SKM-1 treated with dmso at 0.1 percent for 144 hours (cell line): ENCODE data around the gene TMUB1.

Experiments used
- DNase-seq: peaks from one replicate; lab custom pipeline; 2025; ENCODE audit not compliant: unreplicated experiment; lab: John Stamatoyannopoulos, UW

The TMUB1 gene

DNA sequence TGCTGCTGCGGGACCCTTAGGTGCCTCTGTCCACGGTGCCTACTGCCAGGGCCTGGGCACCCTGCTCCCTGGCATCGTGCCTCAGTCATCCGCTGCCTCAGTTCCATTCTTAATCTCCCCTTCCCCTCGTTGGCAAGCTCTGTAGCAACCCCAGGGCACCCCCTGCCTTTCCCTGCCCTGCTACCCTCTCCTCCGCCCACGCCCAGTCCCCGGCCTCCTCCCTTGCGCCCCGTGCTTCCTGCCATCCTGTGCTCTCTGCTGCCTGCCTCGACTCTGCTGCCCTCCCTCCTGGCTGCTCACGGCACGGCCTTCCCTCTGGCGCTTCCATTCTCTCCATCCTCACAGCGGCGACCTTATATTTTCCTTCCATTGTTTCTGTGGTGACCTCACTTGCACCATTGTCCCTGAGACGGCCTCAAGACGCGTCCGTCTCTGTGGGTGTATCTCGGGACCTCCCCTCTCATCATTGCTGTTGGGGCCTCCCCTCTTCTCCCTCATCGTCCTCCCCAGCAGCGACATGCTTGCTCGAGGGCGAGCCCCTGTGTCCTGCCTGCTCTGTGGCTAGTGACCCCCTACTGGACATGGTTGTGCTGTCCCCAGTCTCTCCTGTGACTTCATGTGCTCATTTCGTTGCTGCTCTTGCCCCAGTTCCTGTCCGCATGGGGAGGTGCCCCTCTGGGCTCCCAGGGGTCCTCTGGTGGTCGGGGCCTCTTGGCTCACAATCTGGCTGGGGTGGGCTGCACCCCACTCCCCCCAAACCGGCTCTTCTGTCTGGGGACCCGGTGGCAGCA is 38.3 kb upstream of the TMUB1 start:
- DNase-seq, result no peak

DNA sequence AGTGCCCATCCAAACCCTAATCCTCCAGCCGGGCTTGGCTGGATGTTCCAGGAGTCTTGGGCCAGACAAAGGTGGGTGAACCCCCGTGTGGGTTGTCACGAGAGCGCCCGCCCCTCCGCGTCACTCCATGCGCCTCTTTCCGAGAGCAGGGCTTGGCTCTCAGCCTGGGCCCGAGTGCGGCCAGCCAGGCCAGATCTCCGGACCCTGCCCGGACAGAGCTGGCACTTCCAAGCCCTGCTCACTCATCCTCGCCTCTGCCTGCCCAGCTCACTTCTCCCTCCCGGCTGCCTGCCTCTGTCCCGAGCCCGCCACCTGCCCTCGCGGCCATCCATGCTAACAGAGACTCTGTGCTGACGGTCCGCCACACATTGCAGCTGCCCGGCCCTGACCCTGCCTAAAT is 37.6 kb upstream of the TMUB1 start:
- DNase-seq, result no peak

DNA sequence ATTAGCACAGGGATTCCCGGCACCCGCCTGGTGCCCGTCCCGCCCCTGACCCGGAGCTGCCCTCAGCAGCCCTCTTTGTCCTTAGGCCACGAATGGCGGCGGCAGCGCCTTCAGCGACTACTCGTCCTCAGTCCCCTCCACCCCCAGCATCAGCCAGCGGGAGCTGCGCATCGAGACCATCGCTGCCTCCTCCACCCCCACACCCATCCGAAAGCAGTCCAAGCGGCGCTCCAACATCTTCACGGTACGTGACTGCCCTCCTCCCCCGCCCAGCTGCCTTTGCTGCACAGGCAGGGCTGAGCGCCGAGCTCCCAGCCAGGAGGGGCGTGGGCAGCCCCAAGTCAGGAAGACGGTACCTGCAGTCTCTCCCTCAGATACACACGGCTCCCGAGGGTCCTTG is 36.6 kb upstream of the TMUB1 start:
- no peak for DNase-seq

DNA sequence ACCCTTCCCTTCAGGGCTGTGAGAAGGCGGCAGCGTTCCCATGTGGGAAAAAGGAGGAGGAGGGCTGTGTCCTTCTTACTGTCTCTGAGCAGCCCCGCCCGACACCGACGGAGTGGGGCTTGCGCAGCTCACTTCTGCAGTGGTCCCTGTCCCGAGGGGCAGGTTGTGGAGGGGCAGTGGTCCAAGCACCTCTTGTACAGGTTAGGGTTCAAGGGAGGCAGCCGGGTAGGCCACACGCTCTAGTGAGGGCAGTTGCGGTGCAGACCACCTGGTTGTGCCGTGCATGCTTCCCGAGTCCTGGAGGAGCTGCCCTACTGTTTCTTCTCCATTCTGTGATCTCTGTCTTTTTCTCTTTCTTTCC is 35.7 kb upstream of the TMUB1 start:
- no peak for DNase-seq

DNA sequence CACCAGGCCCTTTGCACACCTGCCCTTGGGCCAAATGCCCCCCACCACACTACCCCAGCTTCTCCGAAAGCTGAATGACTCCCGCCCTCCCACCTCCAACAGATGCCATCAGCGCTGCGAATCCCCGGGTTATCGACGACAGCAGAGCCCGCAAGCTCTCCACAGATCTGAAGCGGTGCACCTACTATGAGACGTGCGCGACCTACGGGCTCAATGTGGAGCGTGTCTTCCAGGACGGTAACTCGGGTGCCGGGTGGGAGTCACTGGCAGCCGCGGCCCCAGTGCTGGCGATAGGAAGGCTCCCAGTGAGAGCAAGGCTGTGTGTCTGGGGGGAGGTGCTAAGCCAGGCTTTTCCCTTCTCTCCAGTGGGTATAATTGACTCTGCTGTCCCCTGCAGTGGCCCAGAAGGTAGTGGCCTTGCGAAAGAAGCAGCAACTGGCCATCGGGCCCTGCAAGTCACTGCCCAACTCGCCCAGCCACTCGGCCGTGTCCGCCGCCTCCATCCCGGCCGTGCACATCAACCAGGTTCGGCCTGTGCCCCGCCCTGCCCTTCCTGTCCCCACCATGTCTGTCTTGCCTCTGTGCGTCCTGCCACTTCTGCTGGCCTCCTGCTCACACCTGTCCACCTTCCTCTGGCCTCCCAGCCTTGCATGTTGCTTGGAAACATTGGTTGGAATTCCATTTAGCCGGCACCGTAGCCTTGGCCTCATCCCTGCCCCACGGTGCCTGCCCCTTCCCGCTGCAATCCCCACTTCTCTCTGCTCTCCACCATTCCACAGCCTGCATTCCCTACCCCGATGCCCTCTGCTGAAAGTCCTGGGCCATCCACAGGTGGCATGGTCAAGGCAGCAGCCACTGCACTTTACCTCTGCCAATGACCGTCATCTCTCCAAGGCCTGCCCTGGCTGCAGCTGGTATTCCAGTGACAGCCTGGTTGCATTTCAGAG is 35.1 kb upstream of the TMUB1 start:
- DNase-seq, result no peak

DNA sequence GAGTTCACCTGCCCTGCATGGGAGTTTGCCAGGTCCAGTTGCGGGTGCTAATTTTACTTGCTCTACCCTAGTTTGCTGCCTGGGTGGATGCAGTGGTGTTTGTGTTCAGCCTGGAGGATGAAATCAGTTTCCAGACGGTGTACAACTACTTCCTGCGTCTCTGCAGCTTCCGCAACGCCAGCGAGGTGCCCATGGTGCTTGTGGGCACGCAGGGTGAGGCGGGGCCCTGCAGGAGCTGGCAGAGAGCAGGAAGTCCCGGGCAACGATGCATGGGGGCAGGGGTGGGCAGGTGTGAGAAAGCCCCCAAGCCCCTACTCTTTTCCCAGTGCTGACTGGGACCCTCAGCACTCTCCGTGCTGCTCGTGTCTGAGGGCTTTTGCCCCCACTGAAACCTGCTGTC is 34.3 kb upstream of the TMUB1 start:
- DNase-seq, result no peak

DNA sequence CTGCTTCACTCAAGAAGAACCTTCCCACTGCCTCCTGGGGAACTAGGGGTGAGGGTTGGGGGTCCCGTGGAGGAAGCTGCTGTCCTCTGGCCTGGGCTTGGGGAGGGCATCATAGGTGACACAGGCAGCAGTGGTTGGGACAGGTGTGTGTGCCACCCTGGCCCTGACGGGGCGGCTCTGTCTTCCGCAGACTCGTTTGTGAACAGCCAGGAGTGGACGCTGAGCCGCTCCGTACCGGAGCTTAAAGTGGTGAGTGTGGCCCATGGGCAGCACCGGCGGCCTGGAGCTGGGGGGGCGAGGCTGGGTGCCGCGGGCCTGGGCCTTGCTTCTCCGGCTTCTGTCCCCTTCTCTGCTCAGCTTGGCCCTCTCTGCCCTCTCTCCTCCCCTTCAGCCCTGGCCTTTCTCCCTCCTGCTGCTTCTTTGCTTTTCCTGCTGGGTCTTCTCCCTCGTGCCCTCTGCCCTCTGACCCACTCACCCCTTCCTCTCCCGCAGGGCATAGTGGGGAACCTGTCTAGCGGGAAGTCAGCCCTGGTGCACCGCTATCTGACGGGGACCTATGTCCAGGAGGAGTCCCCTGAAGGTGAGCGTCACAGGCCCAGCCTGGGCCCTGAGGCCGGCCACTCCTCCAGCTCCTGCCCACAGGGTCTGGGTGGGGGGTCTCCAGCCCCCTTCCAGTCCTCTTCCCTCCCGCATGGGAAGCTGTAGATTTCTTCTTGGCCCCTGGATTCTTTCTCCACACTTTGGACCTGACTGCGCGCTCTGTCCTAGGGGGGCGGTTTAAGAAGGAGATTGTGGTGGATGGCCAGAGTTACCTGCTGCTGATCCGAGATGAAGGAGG is 33.5 kb upstream of the TMUB1 start:
- DNase-seq, result no peak

DNA sequence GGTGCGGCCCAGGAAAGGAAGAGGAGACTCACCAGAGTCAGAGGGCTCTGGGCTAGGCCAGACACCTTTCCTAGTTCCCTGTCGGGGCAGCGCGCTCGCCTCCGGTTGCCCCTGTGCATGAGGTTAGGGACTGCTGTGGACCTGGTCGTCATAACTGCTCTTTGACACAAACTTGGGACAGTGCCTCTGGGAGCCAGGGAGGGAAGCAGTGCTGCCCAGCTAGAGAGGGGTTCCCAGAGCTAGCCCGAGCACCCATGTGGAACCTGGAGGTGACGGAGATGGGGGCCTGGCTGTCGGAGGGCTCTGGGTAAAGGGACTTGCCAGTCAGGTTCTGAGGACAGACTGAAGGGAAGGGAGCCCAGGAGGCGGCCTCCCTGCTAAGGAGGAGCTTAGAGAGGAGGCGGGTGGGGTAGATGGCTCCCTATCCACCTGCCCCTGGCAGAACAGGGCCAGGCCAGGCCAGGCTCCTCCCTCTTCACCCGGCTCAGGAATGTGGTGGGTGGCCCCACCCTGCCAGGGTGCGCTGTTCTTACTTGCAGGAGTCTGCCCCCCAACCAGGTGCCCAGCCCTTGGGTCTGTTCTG is 32.6 kb upstream of the TMUB1 start:
- DNase-seq, result no peak

DNA sequence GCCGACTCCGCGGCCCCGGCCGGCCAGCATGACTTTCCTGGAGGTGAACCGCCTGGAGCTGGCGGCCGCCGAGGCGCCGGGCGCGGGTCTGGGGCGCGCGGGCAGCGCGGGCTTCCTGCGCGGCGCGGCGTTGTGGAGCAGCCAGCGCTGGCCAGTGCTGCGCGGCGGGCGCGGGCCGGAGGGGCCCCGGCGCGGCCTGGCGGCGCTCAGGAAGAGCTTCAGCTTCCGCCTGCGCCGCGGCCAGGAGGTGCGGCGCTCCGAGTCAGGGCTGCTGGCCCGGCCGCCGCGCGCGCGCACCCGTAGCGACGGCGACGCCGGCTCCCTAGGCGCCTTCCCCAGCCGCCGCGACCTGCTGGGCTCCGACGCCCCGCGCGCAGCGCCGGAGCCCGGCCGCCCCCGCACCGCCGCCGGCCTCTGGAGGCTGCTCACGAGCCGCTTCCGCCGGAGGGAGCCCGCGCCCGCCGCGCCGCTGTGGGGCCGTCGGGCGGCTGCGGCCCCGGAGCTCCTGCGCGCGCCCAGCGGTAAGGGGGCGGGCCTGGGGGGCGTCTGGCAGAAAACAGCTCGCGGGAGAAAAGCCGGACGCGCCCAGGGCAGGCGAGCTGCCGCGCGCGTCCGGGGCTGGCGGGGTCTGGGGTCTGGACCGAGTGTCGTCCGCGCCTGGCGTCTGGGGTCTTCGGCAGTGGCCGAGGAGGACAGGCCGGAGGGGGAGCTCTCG is 32.0 kb upstream of the TMUB1 start:
- DNase-seq, result no peak

DNA sequence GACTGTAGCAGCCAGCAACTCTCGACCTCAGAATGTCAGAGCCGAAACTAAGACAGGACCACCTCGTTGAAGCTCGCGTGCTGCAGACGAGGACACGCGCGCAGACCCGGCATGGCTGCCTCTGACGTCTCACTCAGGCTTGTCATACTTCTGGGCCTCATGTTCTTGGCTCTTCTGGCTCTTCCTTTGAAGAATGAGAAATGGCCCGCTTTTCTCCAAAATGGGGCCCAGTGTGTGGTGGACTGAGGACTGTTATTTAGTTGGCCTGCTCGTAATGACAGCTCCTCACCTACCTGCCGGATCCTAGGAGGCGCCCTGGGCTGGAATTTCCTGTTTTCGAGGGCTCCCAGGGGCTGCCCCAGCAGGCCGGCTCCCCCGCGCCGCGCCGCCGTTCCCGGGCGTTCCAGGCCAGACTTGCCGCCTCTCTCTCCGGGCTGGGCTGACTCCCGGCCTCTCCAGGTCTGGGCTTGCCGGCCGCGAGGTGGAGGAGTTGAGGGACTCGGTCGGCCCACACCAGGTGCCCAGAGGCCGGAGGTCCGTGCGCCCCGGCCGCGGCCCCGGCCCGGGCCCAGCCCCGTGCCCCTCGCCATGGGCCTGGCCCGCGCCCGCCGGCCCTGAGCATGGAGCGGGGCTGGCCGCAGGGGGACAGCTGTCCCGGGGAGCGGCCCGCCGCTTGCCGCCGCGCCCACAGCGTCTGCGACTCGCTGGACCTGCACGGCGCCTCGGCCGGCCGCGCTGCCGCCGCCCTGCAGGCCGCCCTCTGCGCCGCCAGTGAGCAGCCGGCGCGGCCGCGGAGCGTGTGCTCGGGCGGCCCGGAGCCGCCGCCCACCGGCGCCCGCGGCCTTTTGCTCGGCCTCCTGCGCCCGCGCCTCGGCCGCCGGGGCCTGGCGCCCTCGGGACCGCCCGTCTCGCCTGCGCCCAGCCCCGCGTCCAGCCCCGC is 31.1 kb upstream of the TMUB1 start:
- no peak for DNase-seq

DNA sequence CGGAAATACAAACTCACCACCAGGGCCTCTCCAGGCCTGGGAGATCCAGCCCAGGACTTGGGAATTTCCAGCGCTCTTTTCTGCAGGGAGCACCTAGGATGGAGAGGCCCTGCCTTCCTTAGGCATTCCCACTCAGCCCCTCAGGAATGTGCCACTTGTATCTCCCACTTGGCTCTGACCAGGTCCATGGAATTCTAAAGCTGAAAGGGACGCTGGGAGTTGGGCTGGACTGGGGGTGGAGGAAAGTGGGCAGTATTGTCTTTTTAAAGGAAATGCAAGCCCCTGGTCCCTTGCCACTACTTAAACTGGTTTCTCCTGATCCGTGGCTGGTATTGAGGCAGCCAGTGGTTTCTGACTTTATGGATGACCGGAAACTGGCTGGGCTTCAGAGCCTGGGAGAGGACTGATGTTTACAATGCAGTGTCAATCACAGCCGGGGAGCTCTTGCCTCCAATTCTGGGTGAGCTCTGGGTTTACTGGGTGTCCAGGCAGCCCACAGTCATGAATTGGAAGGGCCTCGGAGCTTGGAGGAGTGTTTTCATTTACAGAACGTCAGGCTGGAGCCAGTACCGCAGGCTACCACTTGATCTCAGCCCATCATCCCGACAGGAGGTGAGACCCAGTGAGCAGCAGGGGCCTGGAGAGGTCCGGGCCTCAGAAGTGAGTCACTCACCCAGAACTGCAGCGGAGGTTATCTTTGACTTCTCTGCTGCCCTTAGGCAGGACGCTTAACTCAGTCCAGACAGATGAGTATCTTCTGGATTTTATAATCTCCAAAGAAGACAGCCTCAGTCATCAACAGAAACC is 30.3 kb upstream of the TMUB1 start:
- DNase-seq, result no peak

DNA sequence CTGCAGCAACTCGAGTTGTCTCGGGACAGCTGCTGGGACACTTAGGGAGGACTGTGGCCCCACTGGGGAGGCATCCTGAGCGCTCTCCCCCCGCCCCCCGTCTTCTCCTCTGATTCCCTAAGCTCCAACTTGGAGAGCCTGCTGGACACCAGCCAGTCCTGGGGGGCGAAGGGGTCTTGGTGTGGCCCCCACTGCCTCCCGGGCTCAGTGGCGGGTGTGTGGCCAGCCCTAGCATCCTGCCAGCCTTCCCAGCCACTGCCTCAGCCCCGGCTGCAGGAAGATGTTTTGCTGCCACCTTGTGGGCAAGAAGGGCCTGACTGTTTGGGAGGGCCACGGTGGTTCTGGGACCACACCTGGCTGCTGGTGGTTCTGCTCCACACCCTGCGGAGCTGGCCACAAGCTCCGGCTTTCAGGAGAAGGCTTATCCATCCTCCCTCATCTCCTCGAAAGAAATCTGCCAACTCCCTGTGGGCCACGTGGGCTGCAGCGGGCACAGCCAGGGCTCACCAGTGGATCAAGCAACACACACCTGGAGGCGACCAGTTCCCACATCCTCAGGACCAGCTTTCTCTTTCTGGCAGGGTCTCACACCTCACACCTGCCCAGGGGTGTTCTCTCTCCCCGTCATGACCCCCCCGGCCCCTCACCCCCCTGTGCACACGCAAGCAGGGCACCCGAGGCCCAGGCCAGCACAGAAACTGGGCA is 27.8 kb upstream of the TMUB1 start:
- peak; percentile 9 for DNase-seq

DNA sequence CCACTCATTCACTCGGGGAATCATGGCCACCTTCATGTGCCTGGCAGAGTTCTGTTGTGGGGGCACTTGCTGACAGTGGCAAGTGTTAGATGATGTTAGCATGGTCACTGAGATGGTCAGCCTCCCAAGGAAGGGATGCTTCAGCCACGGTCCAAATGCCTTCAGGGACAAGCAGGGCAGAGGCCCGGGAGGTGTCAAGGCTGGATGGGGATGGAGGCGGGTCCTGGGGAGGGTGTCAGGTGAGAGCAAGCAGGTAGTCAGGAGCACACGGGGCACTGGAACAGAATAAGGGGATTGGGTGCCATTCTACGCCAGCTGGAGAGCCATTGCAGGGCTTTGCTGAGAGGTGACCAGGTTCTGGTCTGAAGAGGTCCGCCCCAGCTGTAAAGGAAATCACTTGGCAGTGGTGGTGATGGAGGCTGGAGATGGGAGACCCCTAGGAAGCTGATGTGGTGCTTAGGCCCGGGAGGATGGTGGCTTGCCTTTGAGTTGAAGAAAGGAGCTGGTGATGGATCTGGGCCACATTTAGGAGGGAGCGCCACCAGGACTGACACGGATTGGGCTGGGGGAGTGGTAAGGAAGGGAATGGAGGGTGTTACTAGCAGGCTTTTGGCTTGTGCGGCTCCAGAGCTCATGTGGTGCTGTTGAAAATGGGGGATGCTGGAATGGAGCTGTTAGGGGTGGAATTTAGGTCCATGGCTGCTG is 27.1 kb upstream of the TMUB1 start:
- DNase-seq, result no peak

DNA sequence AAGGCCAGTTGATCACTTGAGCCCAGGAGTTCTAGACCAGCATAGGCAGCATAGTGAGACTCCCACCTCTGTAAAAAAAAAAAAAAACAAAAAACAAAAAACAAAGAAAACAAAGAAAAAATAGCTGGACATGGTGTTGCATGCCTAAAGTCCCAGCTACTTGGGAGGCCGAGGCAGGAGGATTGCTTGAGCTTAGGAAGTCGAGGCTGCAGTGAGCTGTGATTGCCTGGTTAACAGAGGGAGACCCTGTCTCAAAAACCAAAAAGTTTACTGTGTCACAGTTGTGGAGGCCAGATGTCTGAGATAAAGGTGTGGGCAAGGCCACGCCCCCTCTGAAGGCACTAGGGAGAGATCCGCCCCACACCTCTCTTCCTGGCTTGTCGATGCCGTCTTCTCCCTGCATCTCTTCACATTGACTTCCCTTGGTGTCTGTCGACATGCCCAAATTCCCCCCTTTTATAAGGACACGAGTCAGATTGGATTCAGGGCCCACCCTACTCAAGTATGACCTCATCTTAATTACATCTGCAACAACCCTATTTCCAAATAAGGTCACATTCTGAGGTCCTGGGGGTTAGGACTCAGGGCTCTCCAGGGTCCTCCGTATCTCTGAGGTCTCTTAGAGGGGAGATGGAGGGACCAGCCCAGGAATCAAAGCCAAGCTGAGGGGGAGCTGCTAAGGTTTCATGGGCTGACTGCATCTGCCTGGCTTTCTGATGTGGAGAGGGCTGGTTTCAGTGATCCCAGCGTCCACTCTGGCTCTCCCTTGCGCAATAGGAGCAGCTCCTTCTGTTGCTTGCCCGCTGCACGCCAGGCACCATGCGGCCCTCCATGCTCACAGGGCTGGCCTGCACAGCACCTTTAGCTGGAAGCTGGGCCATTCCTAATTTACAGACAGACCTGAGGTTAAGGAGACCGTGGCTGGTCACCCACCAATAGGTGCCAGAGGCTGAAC is 26.1 kb upstream of the TMUB1 start:
- DNase-seq, result no peak

DNA sequence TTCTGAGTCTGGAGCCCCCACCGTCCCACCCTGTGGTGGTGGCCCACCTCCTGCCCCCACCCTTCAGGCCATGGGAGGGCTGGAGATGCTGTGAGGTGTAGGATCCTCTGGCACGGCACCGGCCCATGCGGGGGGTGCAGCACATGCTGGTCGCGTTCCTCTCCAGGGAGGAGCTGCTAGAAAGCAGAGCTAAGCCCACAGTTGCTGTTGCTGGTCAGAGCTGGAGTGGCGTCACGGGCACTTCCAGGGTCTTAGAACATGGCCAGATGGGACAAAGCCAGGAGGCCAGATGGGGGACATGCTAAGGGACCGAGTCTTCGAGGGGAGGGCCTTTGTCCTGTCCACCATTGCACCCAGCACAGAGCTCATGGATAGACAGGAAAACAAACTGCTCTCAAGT is 24.6 kb upstream of the TMUB1 start:
- no peak for DNase-seq
